AG04450 (cell line): ENCODE results near the gene ESD. TPM values are rescaled to one million over a fixed set of nuclear protein-coding genes. Genes with fewer than 3 reads are reported as not detected.

Experiments
- CTCF ChIA-PET: fragments of 300-600, 350-600 bp; formaldehyde crosslinking; extraction: SDS; loops from one replicate; lab custom pipeline; 2022; ENCODE audit warnings: antibody characterized with exemption, inconsistent platforms; lab: Charles Lee
- POLR2A ChIA-PET: fragments of 350-600 bp; formaldehyde crosslinking; extraction: SDS; loops from one replicate; lab custom pipeline; 2021; ENCODE audit warnings: antibody characterized with exemption, inconsistent platforms; lab: Yijun Ruan, JAX
- DNase-seq: peaks from one replicate; pipeline ENCODE4 v3.0.0-alpha.2; 2011; ENCODE audit warnings: low read depth, low spot score
- H3K27ac ChIP-seq: one replicate; pipeline ENCODE4 v1.5.1; 2012; ENCODE audit warnings: low read depth, low read length, control low read depth
- H3K27me3 ChIP-seq: one replicate; pipeline ENCODE4 v1.6.0; 2012; ENCODE audit warnings: low read length; ENCODE audit not compliant: control insufficient read depth, insufficient read depth
- H3K4me3 ChIP-seq: 2 replicates; pipeline ENCODE4 v1.5.1; 2011; ENCODE audit warnings: mild to moderate bottlenecking, low read depth, low read length, control low read depth
- H3K9me3 ChIP-seq: 2 replicates; pipeline ENCODE4 v1.5.1; 2012; ENCODE audit warnings: low read length; ENCODE audit not compliant: control insufficient read depth, insufficient read depth
- CTCF ChIP-seq: IDR thresholded peaks from 2 replicates; pipeline ENCODE4 v1.5.1; 2011; ENCODE audit warnings: low read depth, low read length, control low read depth, inconsistent platforms
- polyA plus RNA-seq: library from polyadenylated mRNA; depleted of rRNA; stranded (reverse); fragments of >200 nt; gene quantifications from 2 replicates; pipeline ENCODE4 v1.2.3, GENCODE V29; 2011; rRNA removed

Gene ESD
- polyA plus RNA-seq, 1 experiment = 208 TPM

GRCh38 chr13:46731535-46731934, 65.4 kb downstream of the ESD start:
- CTCF ChIA-PET = no interaction called here
- Histone ChIP-seq H3K27me3 (no peaks in the 10 kb centered on the region), H3K9me3 (no peaks in the 10 kb centered on the region), H3K4me3 (no peak overlapping the region), H3K27ac (no peak overlapping the region)
- no peak for DNase-seq
- TF ChIP-seq CTCF = no peak
- POLR2A ChIA-PET = no interaction called here

- no peak overlapping the region for H3K4me3 ChIP-seq
- H3K27me3 ChIP-seq = no peaks in the 10 kb centered on the region
- TF ChIP-seq CTCF = no peak
- H3K27ac ChIP-seq = no peak overlapping the region
- no peak for DNase-seq
- CTCF ChIA-PET = interaction anchor here (0.9 kb wide), 1 partner anchor 11 kb away, joined by 3 read pairs; no protein-coding TSS in a partner anchor
- POLR2A ChIA-PET = no interaction called here
- no peaks in the 10 kb centered on the region for H3K9me3 ChIP-seq
Observed at GRCh38 chr13:46728777-46729176, 68.2 kb downstream of the ESD start.

- Histone ChIP-seq H3K27ac (no peak overlapping the region), H3K27me3 (no peaks in the 10 kb centered on the region), H3K9me3 (no peaks in the 10 kb centered on the region), H3K4me3 (no peak overlapping the region)
- no peak for TF ChIP-seq CTCF
- ChIA-PET CTCF (interaction anchor here (0.6 to 4.5 kb wide), 2 partner anchors 38 to 175 kb away, joined by 4 to 22 read pairs; no protein-coding TSS in a partner anchor), POLR2A (no interaction called here)
- DNase-seq = no peak
Observed at GRCh38 chr13:46726347-46726746, 70.6 kb downstream of the ESD start.

Other genes with a start within 250 kb of the ESD start
- 16.5 and 17.4 TPM in 2 replicates for gene LRCH1, start 244.0 kb downstream of the ESD start, polyA plus RNA-seq
- gene HTR2A, start 99.9 kb upstream of the ESD start, polyA plus RNA-seq = 0.02 and 0.06 TPM in 2 replicates